Stimulated activated CD4-positive, alpha-beta T cell treated with anti-CD3 and anti-CD28 coated beads, Interleukin-4, amount 100 ng/mL, for 24 hours (primary cell): ENCODE measurements around the gene SIGLEC9.

Experiments used
- DNase-seq: peaks from one replicate; pipeline ENCODE4 v3.0.0-alpha.2; 2020

The SIGLEC9 gene

DNA sequence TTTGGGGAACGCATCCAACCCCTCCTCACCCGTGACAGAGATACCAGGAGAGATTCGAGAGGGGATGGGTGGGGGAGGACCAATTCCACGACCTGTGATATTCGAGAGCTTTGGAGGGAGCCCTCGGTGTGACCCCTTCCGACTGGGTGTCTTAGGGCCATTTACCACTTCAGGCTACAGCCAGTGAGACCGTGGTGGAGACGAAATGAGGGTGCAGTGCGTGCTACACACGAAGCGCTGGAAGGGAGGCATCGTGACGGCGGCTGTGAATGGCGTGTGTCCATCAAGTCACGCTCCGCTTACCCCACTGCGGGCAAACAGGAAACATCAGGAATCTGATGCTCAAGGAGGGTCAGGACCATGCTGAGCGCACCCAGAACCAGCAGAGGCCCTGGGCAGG lies 26.9 kb upstream of the SIGLEC9 start:
- DNase-seq, result no peak

- peak; percentile 24 for DNase-seq
These were observed 26.2 kb upstream of the SIGLEC9 start for GRCh38 chr19:51098365-51099046.

DNA sequence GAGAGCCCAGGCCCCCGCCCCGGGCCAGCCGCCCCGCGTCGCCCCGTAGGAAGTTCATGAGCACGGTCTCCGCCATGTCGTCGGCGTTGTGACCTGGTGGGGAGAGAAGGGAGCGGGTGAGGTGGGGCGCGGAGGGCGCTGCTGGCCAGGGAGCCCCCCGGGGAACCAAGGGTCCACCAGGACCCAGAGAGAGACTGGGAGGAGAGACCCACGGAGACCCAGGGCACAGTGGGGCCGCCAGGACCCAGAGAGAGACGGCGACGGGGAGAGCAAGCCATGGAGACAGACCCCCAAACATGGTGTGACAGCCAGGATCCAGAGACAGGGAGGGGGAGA lies 25.7 kb upstream of the SIGLEC9 start:
- no peak for DNase-seq

DNA sequence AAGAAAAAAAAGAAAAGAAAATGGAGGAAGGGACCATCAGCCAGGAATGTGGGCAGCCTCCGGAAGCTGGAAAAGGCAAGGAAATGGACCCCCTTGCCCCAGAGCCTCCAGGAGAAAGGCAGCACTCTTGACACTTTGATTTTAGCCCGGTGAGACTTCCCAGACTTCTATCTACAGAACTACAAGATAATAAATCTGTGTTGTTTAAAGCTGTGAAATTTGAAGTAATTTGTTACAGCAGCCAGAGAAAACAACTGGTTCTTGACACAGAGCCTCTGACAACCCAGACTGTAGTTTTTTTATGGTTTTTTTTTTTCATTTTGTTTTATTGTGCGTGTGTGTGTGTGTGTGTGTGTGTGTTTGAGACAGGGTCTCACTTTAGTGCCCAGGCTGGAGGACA lies 24.1 kb upstream of the SIGLEC9 start:
- no peak for DNase-seq

GRCh38 chr19:51101171-51101865 lies 23.4 kb upstream of the SIGLEC9 start:
- no peak for DNase-seq

DNA sequence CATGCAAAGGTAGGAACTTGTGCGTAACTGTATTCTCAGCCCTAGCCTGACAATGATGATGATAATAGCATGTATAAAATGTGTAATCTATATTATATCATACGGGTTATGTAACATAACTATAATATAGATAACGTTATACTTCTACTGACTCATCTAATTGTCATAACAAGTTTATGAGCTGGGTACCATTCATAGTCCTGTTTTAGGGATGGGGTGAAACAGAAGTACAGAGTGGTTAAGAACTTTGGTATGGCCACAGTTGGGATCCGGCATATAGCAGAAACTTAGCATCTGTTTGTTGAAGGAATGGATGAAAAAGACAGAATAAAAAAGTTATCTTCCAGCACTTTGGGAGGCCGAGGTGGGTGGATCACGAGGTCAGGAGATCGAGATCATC lies 21.7 kb upstream of the SIGLEC9 start:
- DNase-seq, result no peak

GRCh38 chr19:51103926-51104341 lies 20.8 kb upstream of the SIGLEC9 start:
- DNase-seq, result no peak

- peak; percentile 32 for DNase-seq
These were observed 17.2 kb upstream of the SIGLEC9 start for GRCh38 chr19:51107406-51108065.

GRCh38 chr19:51108066-51108804 lies 16.5 kb upstream of the SIGLEC9 start, which contains the start of gene CTU1:
Gene CTU1 (minus strand): TSS chr19:51108409. CDS start chr19:51104569, 3,840 bp downstream.
- DNase-seq, result peak; percentile 99

DNA sequence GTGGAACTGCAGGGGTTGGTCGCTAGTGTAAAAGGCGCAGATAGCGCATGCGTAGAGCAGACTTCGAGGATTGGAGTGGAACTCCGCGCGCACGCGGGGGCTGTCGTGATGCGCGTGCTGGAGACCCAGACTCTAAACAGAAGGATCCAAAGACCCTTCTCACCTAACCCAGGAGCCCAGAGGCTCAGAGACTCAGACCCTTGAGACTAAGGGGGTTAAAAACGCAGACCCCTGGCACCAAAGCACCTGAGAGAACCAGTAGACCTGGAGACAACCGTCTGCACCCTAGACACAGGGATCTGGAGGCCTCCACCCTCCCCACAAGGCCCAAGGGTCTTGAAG lies 15.9 kb upstream of the SIGLEC9 start:
- DNase-seq, result no peak

- no peak for DNase-seq
These were observed 14.1 kb upstream of the SIGLEC9 start for GRCh38 chr19:51110666-51110971.

DNA sequence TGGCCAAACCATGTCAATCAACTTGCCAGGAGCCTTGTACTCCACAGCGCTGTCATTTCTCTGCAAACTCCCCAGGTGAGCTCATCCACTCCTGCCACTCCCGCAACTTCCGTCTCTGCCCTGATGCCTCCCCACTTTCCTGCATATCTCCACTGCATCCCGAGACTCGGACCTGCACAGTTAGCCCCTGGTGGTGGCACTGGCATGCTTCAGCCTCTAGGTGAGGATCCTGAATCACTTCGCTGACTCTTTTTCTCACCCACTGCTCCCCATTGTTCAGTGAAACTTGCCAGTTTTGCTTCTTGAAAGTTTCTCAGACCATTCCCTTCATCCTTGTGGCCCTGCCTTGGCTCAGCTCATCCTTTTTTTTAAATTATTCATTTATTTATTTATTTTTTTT lies 13.1 kb upstream of the SIGLEC9 start:
- DNase-seq, result no peak

DNA sequence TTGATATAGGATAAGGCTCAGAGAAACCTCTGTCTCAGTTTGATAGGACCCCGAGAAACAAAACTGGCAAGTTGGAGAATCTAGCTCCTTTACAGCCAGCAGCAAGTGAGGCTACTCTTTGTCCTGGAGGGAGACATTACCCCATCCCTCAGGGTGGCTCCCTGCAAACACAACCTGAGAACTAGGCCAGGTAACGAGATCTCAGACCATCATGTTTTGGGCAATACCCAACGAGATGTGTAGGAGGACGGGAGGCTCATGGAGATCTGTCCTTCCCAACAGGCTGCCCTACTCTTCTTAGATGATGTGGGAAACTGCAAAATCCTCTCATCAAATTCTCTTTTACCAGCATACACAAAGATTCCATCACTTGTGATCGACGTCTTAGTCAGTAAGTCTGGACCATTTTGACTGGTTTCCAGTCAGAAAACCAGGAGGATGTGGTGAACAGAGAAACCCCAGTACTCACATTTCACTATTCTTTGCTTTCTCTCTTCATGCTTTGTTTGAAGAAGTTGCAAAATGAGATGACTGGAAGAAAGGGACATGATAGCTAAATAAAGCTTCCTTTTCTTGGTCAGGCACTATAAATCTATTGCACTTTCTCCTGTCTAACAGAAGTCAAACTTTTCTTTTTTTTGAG lies 10.5 kb upstream of the SIGLEC9 start:
- DNase-seq, result no peak

DNA sequence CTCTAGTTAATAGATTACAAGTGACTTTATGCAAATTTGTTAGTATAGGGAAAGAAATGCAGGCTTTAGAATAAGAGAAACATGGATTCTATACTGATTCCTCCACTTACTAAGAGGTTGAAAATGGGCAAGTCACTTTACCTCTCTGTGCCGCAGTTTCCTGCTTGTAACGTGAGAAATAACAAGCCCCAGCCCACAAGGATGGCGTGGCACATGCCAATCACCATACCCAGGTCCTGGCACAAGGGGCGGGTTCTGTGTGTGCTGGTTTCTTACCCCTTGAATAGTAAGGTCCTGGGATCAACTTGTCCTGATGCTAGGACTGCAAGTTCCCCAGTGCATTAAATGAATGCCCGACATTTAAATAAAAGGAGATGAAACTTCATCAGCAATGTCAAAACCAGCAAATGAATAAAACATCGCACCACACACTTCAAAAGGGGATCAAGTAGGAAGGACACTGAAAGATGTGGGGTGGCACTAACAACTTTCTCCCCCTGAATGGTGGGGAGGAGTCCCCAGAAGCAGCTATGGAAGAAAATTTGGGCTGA lies 7.9 kb upstream of the SIGLEC9 start:
- DNase-seq, result no peak

GRCh38 chr19:51119101-51119500 lies 5.6 kb upstream of the SIGLEC9 start:
- no peak for DNase-seq

DNA sequence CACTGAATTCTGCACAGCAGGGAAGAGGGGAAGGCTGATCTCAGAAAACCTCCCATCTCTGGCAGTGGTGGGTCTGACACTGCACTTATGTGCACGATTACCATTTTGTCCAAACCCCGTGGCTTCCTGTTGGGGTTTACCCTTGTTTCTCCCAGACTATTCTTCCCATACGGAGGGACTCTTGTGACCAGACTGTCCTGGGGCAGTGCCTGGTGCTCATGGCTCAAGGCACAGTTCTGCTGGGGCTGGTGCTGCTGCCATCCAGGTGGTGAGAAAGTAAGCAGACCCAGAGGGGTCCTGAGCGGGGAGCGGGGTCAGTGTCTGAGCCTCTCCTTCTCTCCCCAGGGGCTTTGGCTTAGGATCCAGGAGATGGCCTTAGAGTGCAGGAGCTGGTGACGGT lies 5.1 kb upstream of the SIGLEC9 start:
- no peak for DNase-seq

GRCh38 chr19:51120160-51120559 lies 4.5 kb upstream of the SIGLEC9 start:
- DNase-seq, result no peak

DNA sequence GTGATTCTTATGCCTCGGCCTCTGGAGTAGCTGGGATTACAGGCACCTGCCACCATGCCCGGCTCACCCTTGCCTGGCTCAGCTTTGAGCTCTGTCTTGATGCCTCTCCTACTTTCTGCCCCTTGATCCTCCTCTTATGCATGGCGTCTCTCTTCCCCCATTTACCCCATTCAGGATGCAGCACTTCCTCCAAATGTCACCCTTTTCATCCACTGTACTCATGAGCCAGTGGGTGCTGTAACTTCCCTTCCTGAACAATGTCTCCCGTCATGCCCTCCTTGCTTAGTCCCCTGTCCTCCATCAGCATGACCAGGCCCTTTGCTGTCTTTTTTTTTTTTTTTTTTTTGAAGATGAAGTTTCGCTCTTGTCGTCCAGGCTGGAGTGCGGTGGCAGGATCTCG lies 3.4 kb upstream of the SIGLEC9 start:
- DNase-seq, result no peak

DNA sequence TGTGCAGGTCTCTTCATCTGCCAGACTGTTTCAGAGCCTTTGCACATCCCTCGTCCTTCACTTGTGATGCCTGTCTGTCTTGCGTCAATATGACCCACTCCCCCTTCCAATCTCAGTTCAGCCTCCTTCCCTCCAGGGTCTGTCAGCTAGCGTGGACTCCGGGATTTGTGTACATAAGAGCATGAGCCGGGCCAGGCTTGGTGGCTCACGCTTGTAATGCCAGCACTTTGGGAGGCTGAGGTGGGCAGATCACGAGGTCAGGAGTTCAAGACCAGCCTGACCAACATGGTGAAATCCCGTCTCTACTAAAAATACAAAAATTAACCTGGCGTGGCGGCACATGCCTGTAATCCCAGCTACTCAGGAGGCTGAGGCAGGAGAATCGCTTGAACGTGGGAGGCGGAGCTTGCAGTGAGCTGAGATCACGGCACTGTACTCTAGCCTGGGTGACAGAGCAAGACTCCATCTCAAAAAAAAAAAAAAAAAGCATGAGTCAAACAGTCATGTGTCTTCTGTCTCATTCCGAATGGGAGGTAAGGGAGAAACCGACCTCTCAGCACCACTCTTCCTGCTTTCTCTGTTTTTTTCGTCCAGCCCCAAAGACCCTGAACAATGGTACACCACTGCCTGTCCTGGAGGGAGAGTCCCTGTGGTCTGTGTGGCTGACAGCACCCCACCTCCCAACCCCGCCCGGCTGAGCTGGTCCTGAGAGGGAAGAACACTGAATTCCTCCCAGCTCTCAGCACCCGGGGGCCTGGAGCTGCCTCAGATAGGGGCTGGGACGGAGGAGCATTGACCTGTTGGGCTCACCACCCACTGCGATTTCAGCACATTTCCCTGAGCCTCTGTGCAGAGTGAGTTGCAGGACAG lies 2.4 kb upstream of the SIGLEC9 start:
- DNase-seq, result no peak

GRCh38 chr19:51123381-51123800 lies 1.3 kb upstream of the SIGLEC9 start:
- DNase-seq, result peak; percentile 38

GRCh38 chr19:51123802-51124201 lies 904 bp upstream of the SIGLEC9 start:
- DNase-seq, result no peak

GRCh38 chr19:51124216-51124615 lies 490 bp upstream of the SIGLEC9 start:
- no peak for DNase-seq
